Measurements from ENCODE around the gene TFEB.

GRCh38 chr6:41650120-41650519, 85.3 kb downstream of the TFEB start:
- TF ChIP-seq POLR2A (IDR thresholded peaks at IDR 0.05) = no peak
- TF ChIP-seq CTCF (IDR thresholded peaks at IDR 0.05) = no peak

All from thyroid gland (tissue), 4 donors.